A549 treated with CpdA at 1 μM for 4 hours (cell line): Measurements from ENCODE around the gene NLGN3. TPM values are rescaled to one million over a fixed set of nuclear protein-coding genes. Genes with fewer than 3 reads are reported as not detected.

Experiments used
- total RNA-seq: library from RNA; stranded (reverse); fragments of 200-300 nt; extraction: Qiagen RNA extraction; gene quantifications from 5 replicates; pipeline ENCODE4 v1.2.3, GENCODE V29; 2022; ENCODE audit warnings: low read depth

The NLGN3 gene
- 0.86 to 1.4 TPM (median 1.0 TPM) in 5 replicates for total RNA-seq

DNA sequence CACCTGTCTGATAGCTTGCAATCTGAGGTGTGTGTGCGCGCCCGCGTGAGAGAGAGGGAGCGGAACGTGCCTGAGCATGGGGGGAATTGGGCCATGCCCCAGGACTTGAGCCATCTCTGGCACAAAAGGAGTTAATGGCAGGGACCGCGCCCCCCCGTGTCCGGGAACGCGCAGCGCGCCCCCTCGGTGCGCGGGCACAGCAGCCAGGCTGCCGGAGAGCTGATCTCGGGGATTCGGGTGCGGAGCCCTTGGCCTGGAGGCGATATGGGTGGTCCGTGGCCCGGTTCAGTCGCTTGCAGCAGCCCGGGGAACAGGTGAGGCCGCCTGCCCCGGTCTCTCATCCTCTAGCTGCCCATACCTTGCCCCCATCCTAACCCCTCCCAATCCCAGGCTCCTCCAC lies at the start of gene NLGN3:
NLGN3 (plus strand) TSS at position 191 of the 400 bp plus-strand sequence. CDS start 2,909 bp downstream, outside the sequence.

DNA sequence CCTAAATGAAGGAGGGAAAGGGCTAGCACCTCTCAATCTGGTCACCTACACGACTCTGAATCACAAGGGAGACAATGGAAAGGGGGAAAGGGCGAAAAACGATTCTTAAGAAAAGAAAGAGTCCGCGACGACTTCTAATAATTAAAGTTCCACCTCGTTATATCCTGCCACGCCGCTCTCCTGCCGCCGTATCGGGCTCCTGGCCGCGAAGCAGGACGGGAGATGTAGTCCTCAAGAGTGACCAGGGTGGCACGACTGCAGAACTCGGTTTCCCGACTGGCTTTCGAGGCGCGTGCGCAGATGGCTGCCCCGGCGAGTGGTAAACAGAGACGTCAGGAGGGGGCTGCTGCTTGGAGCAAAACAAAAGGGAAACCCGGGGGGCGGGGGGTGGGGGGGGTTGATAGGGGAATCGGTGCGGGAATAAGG lies 49.1 kb upstream of the NLGN3 start, which contains the start of gene FOXO4:
FOXO4 (plus strand) TSS at position 297 of the 426 bp plus-strand sequence. CDS start 678 bp downstream, outside the sequence.

DNA sequence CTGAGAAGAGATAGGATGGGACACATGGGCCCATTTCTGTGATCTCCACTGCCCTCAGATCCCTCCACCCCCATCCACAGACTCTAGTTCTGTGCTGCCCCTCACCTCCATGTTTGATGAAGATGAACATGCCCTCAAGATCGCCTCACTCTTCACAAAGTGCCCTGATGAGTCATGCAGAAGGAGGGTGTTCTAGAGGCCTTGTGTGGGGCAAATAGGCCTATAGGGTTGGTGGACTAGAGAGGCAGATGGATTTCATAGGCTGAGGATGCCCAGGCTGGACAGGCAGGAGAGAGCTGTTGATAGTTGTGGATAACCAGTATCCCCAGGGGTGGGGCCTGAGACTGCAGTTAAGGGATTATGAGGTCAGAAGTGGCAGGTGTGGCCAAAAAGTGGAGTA lies 38.2 kb upstream of the NLGN3 start, which contains the start of gene CXorf65:
CXorf65 (minus strand) TSS at position 314 of the 400 bp plus-strand sequence; CDS start at position 130, 184 bp downstream.

DNA sequence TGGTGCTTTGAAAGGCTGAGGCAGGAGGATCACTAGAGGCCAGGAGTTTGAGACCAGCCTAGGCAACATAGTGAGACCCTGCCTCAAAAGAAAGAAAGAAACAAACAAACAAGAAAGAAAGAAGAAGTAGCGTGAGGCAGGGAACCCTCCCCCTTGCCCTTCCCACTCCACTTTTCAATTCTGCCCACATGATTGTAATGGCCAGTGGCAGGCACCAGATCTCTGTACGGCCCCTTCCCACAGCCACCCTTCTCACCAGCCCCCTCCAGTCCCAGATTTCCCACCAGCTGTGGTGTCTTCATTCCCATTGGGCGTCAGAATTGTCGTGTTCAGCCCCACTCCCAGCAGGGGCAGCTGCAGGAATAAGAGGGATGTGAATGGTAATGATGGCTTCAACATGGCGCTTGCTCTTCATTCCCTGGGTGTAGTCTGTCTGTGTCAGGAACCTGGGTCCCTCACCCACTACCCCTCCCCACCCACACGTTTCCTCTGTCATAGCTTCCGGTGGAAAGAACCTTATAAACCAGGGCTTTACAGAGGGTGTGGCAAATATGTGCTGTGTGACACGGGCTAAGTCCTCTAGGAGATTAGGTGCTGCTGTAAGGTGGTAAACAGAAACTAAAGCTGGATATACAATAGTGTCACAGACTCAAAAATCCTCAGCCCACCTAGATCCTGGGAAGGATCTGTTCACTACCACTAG lies 33.3 kb upstream of the NLGN3 start, which contains the start of gene IL2RG:
IL2RG (minus strand) TSS at position 437 of the 703 bp plus-strand sequence; CDS start at position 399, 38 bp downstream.

DNA sequence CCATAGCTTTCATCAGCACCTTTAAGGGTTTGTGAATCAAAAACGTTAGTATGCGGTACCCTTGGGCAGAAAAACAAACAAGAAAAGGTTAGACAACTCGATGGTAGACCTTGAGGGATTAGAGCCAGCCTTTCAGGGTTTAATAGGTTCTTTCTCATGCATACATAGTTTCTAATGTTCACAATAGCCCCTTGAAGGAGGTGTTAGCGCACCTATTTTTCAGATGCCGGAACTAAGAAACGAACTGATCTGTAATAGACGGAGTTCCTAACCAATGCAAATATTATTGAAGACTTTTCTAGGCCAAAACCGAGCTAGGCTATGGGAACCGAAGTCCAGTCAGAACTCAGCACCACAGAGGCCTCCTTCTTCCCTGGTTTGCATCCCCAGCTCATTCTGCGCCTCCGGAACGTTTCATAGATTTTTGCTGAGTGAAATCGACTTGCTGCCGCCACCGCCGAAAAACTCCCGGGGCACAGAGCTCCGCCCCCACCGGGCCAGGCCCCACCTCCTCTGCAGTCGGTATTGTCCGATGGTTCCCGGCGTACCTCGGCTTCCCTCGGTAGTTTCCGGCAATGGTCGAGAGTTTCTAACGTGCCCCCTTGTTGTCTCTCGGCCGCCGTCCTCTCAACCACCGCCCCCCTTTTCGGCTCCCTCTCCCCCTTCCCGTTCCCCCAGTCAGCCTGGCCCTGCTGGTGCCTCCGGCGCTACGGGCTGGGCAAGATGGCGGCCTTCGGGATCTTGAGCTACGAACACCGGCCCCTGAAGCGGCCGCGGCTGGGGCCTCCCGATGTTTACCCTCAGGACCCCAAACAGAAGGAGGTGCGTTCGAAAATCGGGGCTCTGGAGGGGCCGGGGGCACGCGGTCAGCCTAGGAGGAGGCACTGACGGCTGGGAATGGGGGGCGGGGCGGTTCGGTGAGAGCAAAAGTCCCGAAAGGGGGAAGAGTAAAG lies 26.3 kb upstream of the NLGN3 start, which contains the start of gene MED12:
MED12 (plus strand) TSS at position 565 of the 953 bp plus-strand sequence; CDS start at position 724, 159 bp downstream.

Other genes starting within 250 kb of the NLGN3 start
- gene TEX11, start 236.1 kb upstream of the NLGN3 start, total RNA-seq = not detected in 5 replicates
- not detected in 5 replicates for gene SLC7A3, start 213.7 kb upstream of the NLGN3 start, total RNA-seq
- 72.2 to 77.2 TPM (median 74.3 TPM) in 5 replicates for gene SNX12, start 76.5 kb upstream of the NLGN3 start, total RNA-seq
- gene FOXO4, start 49.0 kb upstream of the NLGN3 start, total RNA-seq = 1.3 to 1.8 TPM (median 1.7 TPM) in 5 replicates
- gene CXorf65, start 38.1 kb upstream of the NLGN3 start, total RNA-seq = not detected in 5 replicates
- gene IL2RG, start 33.3 kb upstream of the NLGN3 start, total RNA-seq = 0.08 to 0.31 TPM (median 0.13 TPM) in 4 of 5 replicates, not detected in the other
- gene MED12, start 26.2 kb upstream of the NLGN3 start, total RNA-seq = 10.8 to 14.1 TPM (median 11.6 TPM) in 5 replicates
- 0.08 TPM in 3 of 5 replicates, not detected in the others for gene GJB1, start 78.4 kb downstream of the NLGN3 start, total RNA-seq
- 10.9 to 14.2 TPM (median 12.7 TPM) in 5 replicates for gene ZMYM3, start 109.3 kb downstream of the NLGN3 start, total RNA-seq
- gene NONO, start 138.8 kb downstream of the NLGN3 start, total RNA-seq = 345 to 435 TPM (median 380 TPM) in 5 replicates
- 0.87 to 1.2 TPM (median 1.0 TPM) in 5 replicates for gene ITGB1BP2, start 156.9 kb downstream of the NLGN3 start, total RNA-seq
- gene TAF1, start 221.5 kb downstream of the NLGN3 start, total RNA-seq = 13.5 to 22.2 TPM (median 16.1 TPM) in 5 replicates